HepG2 (cell line): ENCODE data around the gene XPO1. TPM values are rescaled to one million over a fixed set of nuclear protein-coding genes. Genes with fewer than 3 reads are reported as not detected.
A peak's percentile ranks its signal among the peaks of the same experiment; 100 is the strongest.

ENCODE experiments used
- AGO2 ChIP-seq: fragments of 200-400 bp; formaldehyde crosslinking; optimal IDR thresholded peaks from 2 replicates; pipeline ENCODE3; 2017; ENCODE audit warnings: mild to moderate bottlenecking, low read depth, low read length, moderate library complexity
- AHDC1 ChIP-seq: sonication (generic); formaldehyde crosslinking; IDR thresholded peaks from 2 replicates; pipeline ENCODE4 v1.5.1; 2020; ENCODE audit warnings: mild to moderate bottlenecking, missing genetic modification reagents, borderline replicate concordance
- GATA4 ChIP-seq: sonication (generic); IDR thresholded peaks from 2 replicates; pipeline ENCODE4 v1.6.1; 2016; ENCODE audit warnings: antibody characterized with exemption, low read depth, borderline replicate concordance
- HES4 ChIP-seq: sonication (generic); formaldehyde crosslinking; IDR thresholded peaks from 2 replicates; pipeline ENCODE4 v1.9.0; 2021; ENCODE audit warnings: mild to moderate bottlenecking, missing genetic modification reagents, borderline replicate concordance
- ISL2 ChIP-seq: sonication (generic); formaldehyde crosslinking; IDR thresholded peaks from 2 replicates; pipeline ENCODE4 v1.5.0; 2020; ENCODE audit warnings: missing genetic modification reagents
- MYPOP ChIP-seq: sonication (generic); formaldehyde crosslinking; IDR thresholded peaks from 2 replicates; pipeline ENCODE4 v1.8.1; 2023; ENCODE audit warnings: mild to moderate bottlenecking, moderate library complexity, missing genetic modification reagents
- RARG ChIP-seq: sonication (generic); formaldehyde crosslinking; IDR thresholded peaks from 2 replicates; pipeline ENCODE4 v1.4.0; 2020; ENCODE audit warnings: low read depth, mild to moderate bottlenecking, missing genetic modification reagents
- SNAPC5 ChIP-seq: sonication (generic); formaldehyde crosslinking; IDR thresholded peaks from 2 replicates; pipeline ENCODE4 v1.8.1; 2023; ENCODE audit warnings: mild to moderate bottlenecking, missing genetic modification reagents, borderline replicate concordance
- TBX2 ChIP-seq: sonication (generic); formaldehyde crosslinking; IDR thresholded peaks from 2 replicates; pipeline ENCODE4 v1.5.0; 2020; ENCODE audit warnings: missing genetic modification reagents, mild to moderate bottlenecking, borderline replicate concordance
- ZBTB10 ChIP-seq: sonication (generic); formaldehyde crosslinking; IDR thresholded peaks from 2 replicates; pipeline ENCODE4 v1.4.0; 2020; ENCODE audit warnings: missing genetic modification reagents, borderline replicate concordance
- ZNF230 ChIP-seq: sonication (generic); formaldehyde crosslinking; IDR thresholded peaks from 2 replicates; pipeline ENCODE4 v1.4.0; 2020; ENCODE audit warnings: mild to moderate bottlenecking, missing genetic modification reagents
- ZNF431 ChIP-seq: sonication (generic); formaldehyde crosslinking; IDR thresholded peaks from 2 replicates; pipeline ENCODE4 v1.9.0; 2022; ENCODE audit warnings: missing genetic modification reagents, low read depth, mild to moderate bottlenecking, borderline replicate concordance
- ZNF547 ChIP-seq: sonication (generic); formaldehyde crosslinking; IDR thresholded peaks from 2 replicates; pipeline ENCODE4 v1.5.1; 2020; ENCODE audit warnings: mild to moderate bottlenecking, missing genetic modification reagents
- ZNF768 ChIP-seq: sonication (generic); formaldehyde crosslinking; IDR thresholded peaks from 2 replicates; pipeline ENCODE4 v1.4.0; 2020; ENCODE audit warnings: missing genetic modification reagents
- ZNF816 ChIP-seq: sonication (generic); formaldehyde crosslinking; IDR thresholded peaks from 2 replicates; pipeline ENCODE4 v1.8.0; 2022; ENCODE audit warnings: missing genetic modification reagents, mild to moderate bottlenecking, borderline replicate concordance
- ZSCAN29 ChIP-seq: sonication (generic); formaldehyde crosslinking; conservative IDR thresholded peaks from 2 replicates; pipeline ENCODE4 v1.4.0; 2020; ENCODE audit warnings: mild to moderate bottlenecking, missing genetic modification reagents
- ZSCAN30 ChIP-seq: sonication (generic); formaldehyde crosslinking; IDR thresholded peaks from 2 replicates; pipeline ENCODE4 v1.5.0; 2020; ENCODE audit warnings: mild to moderate bottlenecking, missing genetic modification reagents
- polyA plus RNA-seq, 8 experiments: library from polyadenylated mRNA; depleted of rRNA in 3 of 8; stranded (reverse) in 7 of 8; unstranded in 1 of 8; fragments of >200 nt; fragmentation: Illumina TruSeq in 4 of 8; extraction: Trizol in 4 of 8; gene quantifications; 2 replicates each; pipeline versions ENCODE4 v1.2.1 to v1.2.3, GENCODE V29; 2011 to 2016; ENCODE audit warnings: low read depth in 4 of 8, missing spikeins in 1 of 8, mixed read lengths in 1 of 8; ENCODE audit not compliant: insufficient read depth in 1 of 8
- total RNA-seq, 5 experiments: library from RNA; depleted of rRNA; stranded (reverse); fragments of >200 nt; fragmentation: Illumina TruSeq; extraction: Trizol; gene quantifications; 2 replicates each; pipeline ENCODE4 v1.2.3, GENCODE V29; 2016; ENCODE audit warnings: low read depth in 1 of 5

XPO1 gene
- total and polyA plus RNA-seq, 2 of the 13 experiments (the other 11 are each of a cell fraction or from before 2014, with no cell fraction given): 67.4 to 212 TPM

GRCh38 chr2:61470122-61470951, 67.8 kb downstream of the XPO1 start (continued):
- no peak for TF ChIP-seq TBX2 (CRISPR knock-in tag)
- peak; percentile 72 for TF ChIP-seq AGO2
- TF ChIP-seq ISL2 (CRISPR knock-in tag): no peak
- TF ChIP-seq SNAPC5 (CRISPR knock-in tag): no peak
- no peak for TF ChIP-seq MYPOP (CRISPR knock-in tag)
- no peak for TF ChIP-seq AHDC1 (CRISPR knock-in tag)
- TF ChIP-seq ZNF431 (CRISPR knock-in tag): no peak; the same call in 1 of the 2 replicates
- no peak for TF ChIP-seq ZNF230 (CRISPR knock-in tag)
- TF ChIP-seq ZNF768 (CRISPR knock-in tag): no peak
- TF ChIP-seq RARG (CRISPR knock-in tag): no peak
- 0 out of 2 replicates have a peak, but pooled peaks have one; percentile 38 for TF ChIP-seq ZNF547 (CRISPR knock-in tag)
- TF ChIP-seq ZNF816 (CRISPR knock-in tag): no peak
- TF ChIP-seq ZBTB10: no peak
- TF ChIP-seq ZSCAN29 (CRISPR knock-in tag): no peak
- TF ChIP-seq ZSCAN30: no peak
- no peak for TF ChIP-seq HES4 (CRISPR knock-in tag)
- no peak for TF ChIP-seq GATA4
